Smooth muscle cell (in vitro differentiated cells): Measurements from ENCODE around the gene PHRF1. TPM values are rescaled to one million over a fixed set of nuclear protein-coding genes. Genes with fewer than 3 reads are reported as not detected.

ENCODE experiments used
- DNase-seq: peaks from one replicate; lab custom pipeline; 2025; ENCODE audit not compliant: unreplicated experiment; lab: John Stamatoyannopoulos, UW
- H2AFZ ChIP-seq: fragments of 200-600 bp; sonication (generic); 2 replicates; pipeline ENCODE4 v1.6.0; 2016; ENCODE audit warnings: antibody characterized with exemption, low read depth, mild to moderate bottlenecking
- H3F3A ChIP-seq: fragments of 200-600 bp; sonication (generic); 2 replicates; pipeline ENCODE4 v1.6.0; 2017; ENCODE audit warnings: antibody characterized with exemption, low read depth
- H3K27ac ChIP-seq: fragments of 200-600 bp; sonication (generic); 2 replicates; pipeline ENCODE4 v1.5.1; 2016; ENCODE audit warnings: low read depth, mild to moderate bottlenecking
- H3K27me3 ChIP-seq: fragments of 200-600 bp; sonication (generic); 2 replicates; pipeline ENCODE4 v1.6.1; 2016; ENCODE audit warnings: low read depth, mild to moderate bottlenecking
- H3K36me3 ChIP-seq: fragments of 200-600 bp; sonication (generic); 2 replicates; pipeline ENCODE4 v1.5.1; 2016; ENCODE audit warnings: low read depth
- H3K4me1 ChIP-seq: fragments of 200-600 bp; sonication (generic); 2 replicates; pipeline ENCODE4 v1.5.1; 2016; ENCODE audit warnings: low read depth
- H3K4me2 ChIP-seq: fragments of 200-600 bp; sonication (generic); 2 replicates; pipeline ENCODE4 v1.6.0; 2016; ENCODE audit warnings: mild to moderate bottlenecking
- H3K4me3 ChIP-seq: fragments of 200-600 bp; sonication (generic); 2 replicates; pipeline ENCODE4 v1.5.1; 2016; ENCODE audit warnings: mild to moderate bottlenecking
- H3K79me2 ChIP-seq: fragments of 200-600 bp; sonication (generic); 2 replicates; pipeline ENCODE4 v1.6.0; 2016; ENCODE audit warnings: low read depth, mild to moderate bottlenecking
- H3K9ac ChIP-seq: fragments of 200-600 bp; sonication (generic); 2 replicates; pipeline ENCODE4 v1.6.0; 2016; ENCODE audit warnings: low read depth
- H3K9me3 ChIP-seq: fragments of 200-600 bp; sonication (generic); replicated peaks from 2 replicates; pipeline ENCODE4 v1.5.1; 2016; ENCODE audit warnings: low read depth
- H4K20me1 ChIP-seq: fragments of 200-600 bp; sonication (generic); 2 replicates; pipeline ENCODE4 v1.6.0; 2016; ENCODE audit warnings: low read depth
- WGBS: methylation state at CpG from one replicate; pipeline ENCODE4 v1.1.7; 2016; ENCODE audit warnings: low lambda C conversion rate; 5-methylcytosine and 5-hydroxymethylcytosine counted together
- polyA plus RNA-seq: library from polyadenylated mRNA; unstranded; fragments of >200 nt; fragmentation: Nextera tagmentation; extraction: Ambion mirVana; gene quantifications from 2 replicates; pipeline ENCODE4 v1.2.1, GENCODE V29; 2016
- total RNA-seq: library from RNA; depleted of rRNA; stranded (reverse); fragments of >200 nt; gene quantifications from 2 replicates; pipeline ENCODE4 v1.2.3, GENCODE V29; 2014
- TF ChIP-seq, protein P1 (sequence below): fragments of 200-600 bp; sonication (generic); IDR thresholded peaks from 2 replicates; pipeline ENCODE4 v1.5.1; 2017; ENCODE audit warnings: borderline replicate concordance, mild to moderate bottlenecking, antibody characterized with exemption; ENCODE audit not compliant: insufficient read depth, poor library complexity, severe bottlenecking

Gene PHRF1
- total and polyA plus RNA-seq, 2 experiments from 2014 or later = 11.6 to 20.2 TPM

DNA sequence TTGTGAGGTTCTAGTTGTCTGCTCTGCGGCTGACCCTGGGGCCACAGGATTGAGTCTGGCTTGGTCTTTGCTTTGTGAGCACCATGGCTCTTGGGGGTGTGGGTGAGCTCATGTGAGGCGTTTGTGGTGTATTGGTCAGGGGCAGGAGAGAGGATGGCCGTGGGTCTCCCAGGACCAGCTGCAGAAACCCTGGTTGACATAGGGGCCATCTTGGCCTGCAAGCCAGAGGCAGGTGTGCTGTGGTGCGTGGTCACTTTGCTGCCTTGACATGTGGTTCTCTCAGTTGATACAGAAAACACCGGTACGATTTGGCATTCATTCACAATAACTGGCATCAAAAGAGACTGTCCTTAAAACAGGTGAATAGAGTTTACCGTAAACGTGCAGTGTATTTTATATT lies 11.3 kb downstream of the PHRF1 start:
- H3K4me1 ChIP-seq = no peaks in the 10 kb centered on the region
- H3K27ac ChIP-seq = peak overlapping the region; percentile 95

DNA sequence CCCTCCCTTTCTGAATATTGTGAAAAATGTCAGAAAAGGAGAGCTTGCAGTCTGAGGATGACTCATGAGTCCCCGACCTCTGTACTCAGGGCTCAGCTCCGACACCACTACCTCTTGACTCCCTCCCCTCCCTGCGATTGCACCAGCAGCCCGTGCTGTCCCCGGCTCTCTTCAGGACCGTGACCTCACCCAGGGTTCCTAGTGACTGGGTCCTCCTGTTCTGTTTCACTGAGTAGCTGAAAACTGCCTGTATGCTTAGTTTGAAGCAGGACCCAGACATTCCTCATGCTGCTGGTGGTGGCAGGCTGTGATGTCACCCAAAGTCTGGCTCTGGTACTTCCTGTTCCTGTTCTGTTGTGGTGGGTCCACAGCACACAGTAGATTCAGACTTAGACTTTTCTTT lies 11.7 kb downstream of the PHRF1 start:
- Histone ChIP-seq H4K20me1 (peaks cover 90% of the 10 kb centered on the region), H3K79me2 (peaks cover 48% of the 10 kb centered on the region), H3K36me3 (peaks cover 6% of the 10 kb centered on the region), H3K4me2 (peak overlapping the region; percentile 14), H3K27me3 (no peaks in the 10 kb centered on the region), H3K4me1 (no peaks in the 10 kb centered on the region), H3K4me3 (no peak overlapping the region), H3K27ac (peak overlapping the region; percentile 95), H3K9ac (peak overlapping the region; percentile 64), H3K9me3 (no peaks in the 10 kb centered on the region), H2AFZ (no peak overlapping the region), H3F3A (no peaks in the 10 kb centered on the region)
- TF ChIP-seq, protein P1, sequence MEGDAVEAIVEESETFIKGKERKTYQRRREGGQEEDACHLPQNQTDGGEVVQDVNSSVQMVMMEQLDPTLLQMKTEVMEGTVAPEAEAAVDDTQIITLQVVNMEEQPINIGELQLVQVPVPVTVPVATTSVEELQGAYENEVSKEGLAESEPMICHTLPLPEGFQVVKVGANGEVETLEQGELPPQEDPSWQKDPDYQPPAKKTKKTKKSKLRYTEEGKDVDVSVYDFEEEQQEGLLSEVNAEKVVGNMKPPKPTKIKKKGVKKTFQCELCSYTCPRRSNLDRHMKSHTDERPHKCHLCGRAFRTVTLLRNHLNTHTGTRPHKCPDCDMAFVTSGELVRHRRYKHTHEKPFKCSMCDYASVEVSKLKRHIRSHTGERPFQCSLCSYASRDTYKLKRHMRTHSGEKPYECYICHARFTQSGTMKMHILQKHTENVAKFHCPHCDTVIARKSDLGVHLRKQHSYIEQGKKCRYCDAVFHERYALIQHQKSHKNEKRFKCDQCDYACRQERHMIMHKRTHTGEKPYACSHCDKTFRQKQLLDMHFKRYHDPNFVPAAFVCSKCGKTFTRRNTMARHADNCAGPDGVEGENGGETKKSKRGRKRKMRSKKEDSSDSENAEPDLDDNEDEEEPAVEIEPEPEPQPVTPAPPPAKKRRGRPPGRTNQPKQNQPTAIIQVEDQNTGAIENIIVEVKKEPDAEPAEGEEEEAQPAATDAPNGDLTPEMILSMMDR = no peak
- 9% methylated on average over 6 of the region's 6 CpGs for WGBS
- DNase-seq = no peak

More for the DNA sequence above, 11.3 kb downstream of the PHRF1 start:
- H3K27me3 ChIP-seq = no peaks in the 10 kb centered on the region
- no peaks in the 10 kb centered on the region for H3K9me3 ChIP-seq
- peaks cover 6% of the 10 kb centered on the region for H3K36me3 ChIP-seq
- TF ChIP-seq, protein P1 = no peak
- no peak for DNase-seq
- no peak overlapping the region for H2AFZ ChIP-seq
- WGBS = 88% methylated on average over 8 of the region's 8 CpGs
- H3K79me2 ChIP-seq = peaks cover 52% of the 10 kb centered on the region
- no peak overlapping the region for H3K4me3 ChIP-seq
- H3K4me2 ChIP-seq = peak overlapping the region; percentile 14
- H3F3A ChIP-seq = no peaks in the 10 kb centered on the region
- H3K9ac ChIP-seq = no peak overlapping the region
- peaks cover 93% of the 10 kb centered on the region for H4K20me1 ChIP-seq

DNA sequence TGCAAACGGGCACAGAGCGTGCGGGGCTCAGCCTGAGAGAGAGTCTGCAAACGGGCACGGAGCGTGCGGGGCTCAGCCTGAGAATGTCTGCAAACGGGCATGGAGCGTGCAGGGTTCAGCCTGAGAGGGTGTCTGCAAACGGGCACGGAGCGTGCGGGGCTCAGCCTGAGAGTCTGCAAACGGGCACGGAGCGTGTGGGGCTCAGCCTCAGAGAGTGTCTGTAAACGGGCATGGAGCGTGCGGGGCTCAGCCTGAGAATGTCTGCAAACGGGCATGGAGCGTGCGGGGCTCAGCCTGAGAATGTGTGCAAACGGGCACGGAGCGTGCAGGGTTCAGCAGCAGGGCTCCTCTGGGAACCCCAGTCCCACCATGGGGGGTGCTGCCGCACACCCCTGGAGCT lies 13.5 kb downstream of the PHRF1 start:
- Histone ChIP-seq H3K9ac (no peak overlapping the region), H3K9me3 (no peaks in the 10 kb centered on the region), H4K20me1 (peaks cover 89% of the 10 kb centered on the region), H3K36me3 (peaks cover 6% of the 10 kb centered on the region), H3K27ac (no peak overlapping the region), H3F3A (no peaks in the 10 kb centered on the region), H3K4me1 (no peaks in the 10 kb centered on the region), H2AFZ (no peak overlapping the region), H3K79me2 (peaks cover 37% of the 10 kb centered on the region), H3K27me3 (no peaks in the 10 kb centered on the region), H3K4me2 (no peak overlapping the region), H3K4me3 (no peak overlapping the region)
- no peak for DNase-seq
- TF ChIP-seq, protein P1 = no peak
- WGBS = 99% methylated on average over 23 of the region's 26 CpGs

DNA sequence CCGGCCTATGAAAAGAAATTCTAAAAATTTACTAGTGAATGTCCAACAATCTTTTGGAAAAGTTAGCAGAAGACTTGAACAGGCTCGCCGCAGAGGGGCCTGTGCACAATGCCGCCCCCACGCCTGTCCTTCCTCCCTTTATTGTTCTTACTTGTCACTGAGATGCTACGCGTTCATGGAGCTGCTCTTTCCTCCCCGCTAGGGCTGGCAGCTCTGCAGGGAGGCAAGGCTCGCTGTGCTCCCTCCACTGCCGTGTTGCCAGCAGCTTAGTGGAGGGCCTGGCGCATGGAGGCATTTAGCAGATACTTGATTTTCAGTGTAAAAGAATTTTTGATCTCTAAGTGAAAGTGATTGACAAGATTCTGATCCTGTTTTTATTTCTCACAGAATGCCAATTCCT lies 14.7 kb downstream of the PHRF1 start:
- TF ChIP-seq, protein P1 = no peak
- Histone ChIP-seq H2AFZ (no peak overlapping the region), H3K79me2 (peaks cover 42% of the 10 kb centered on the region), H3K36me3 (peaks cover 6% of the 10 kb centered on the region), H3K27ac (no peak overlapping the region), H4K20me1 (peaks cover 86% of the 10 kb centered on the region), H3K4me3 (no peak overlapping the region), H3K27me3 (no peaks in the 10 kb centered on the region), H3F3A (no peaks in the 10 kb centered on the region), H3K4me1 (no peaks in the 10 kb centered on the region), H3K9ac (no peak overlapping the region), H3K9me3 (no peaks in the 10 kb centered on the region), H3K4me2 (no peak overlapping the region)
- 92% methylated on average over 11 of the region's 11 CpGs for WGBS
- DNase-seq = no peak
